Fibroblast of skin of back (primary cell): ENCODE data around the gene LRBA.

ENCODE experiments used
- DNase-seq: peaks from one replicate; pipeline ENCODE4 v3.0.0-alpha.2; 2013

Gene LRBA

GRCh38 chr4:150874338-150875226, 140.5 kb downstream of the LRBA start:
- no peak for DNase-seq

- DNase-seq: peak; percentile 70
Observed at GRCh38 chr4:150867148-150867547, 147.9 kb downstream of the LRBA start.

GRCh38 chr4:150863456-150863855, 151.6 kb downstream of the LRBA start:
- no peak for DNase-seq

GRCh38 chr4:150862829-150863228, 152.3 kb downstream of the LRBA start:
- DNase-seq: peak; percentile 6

- DNase-seq: no peak
Observed at GRCh38 chr4:150859453-150859852, 155.6 kb downstream of the LRBA start.

GRCh38 chr4:150855981-150856510, 159.0 kb downstream of the LRBA start:
- no peak for DNase-seq

- DNase-seq: no peak
Observed at GRCh38 chr4:150854600-150854999, 160.5 kb downstream of the LRBA start.

- no peak for DNase-seq
Observed at GRCh38 chr4:150853882-150854281, 161.2 kb downstream of the LRBA start.

- no peak for DNase-seq
Observed at GRCh38 chr4:150852216-150852615, 162.9 kb downstream of the LRBA start.

GRCh38 chr4:150849016-150849415, 166.1 kb downstream of the LRBA start:
- DNase-seq: no peak

- DNase-seq: no peak
Observed at GRCh38 chr4:150828159-150828558, 186.9 kb downstream of the LRBA start.

- no peak for DNase-seq
Observed at GRCh38 chr4:150827226-150827625, 187.9 kb downstream of the LRBA start.

- no peak for DNase-seq
Observed at GRCh38 chr4:150826306-150826705, 188.8 kb downstream of the LRBA start.

- no peak for DNase-seq
Observed at GRCh38 chr4:150822407-150822806, 192.7 kb downstream of the LRBA start.

- DNase-seq: no peak
Observed at GRCh38 chr4:150821641-150822040, 193.4 kb downstream of the LRBA start.

GRCh38 chr4:150820409-150820808, 194.7 kb downstream of the LRBA start:
- no peak for DNase-seq

- peak; percentile 79 for DNase-seq
Observed at GRCh38 chr4:150818661-150819060, 196.4 kb downstream of the LRBA start.

GRCh38 chr4:150817804-150818528, 197.1 kb downstream of the LRBA start:
- DNase-seq: no peak

GRCh38 chr4:150817017-150817416, 198.1 kb downstream of the LRBA start:
- no peak for DNase-seq

GRCh38 chr4:150816491-150816890, 198.6 kb downstream of the LRBA start:
- DNase-seq: peak; percentile 81

- no peak for DNase-seq
Observed at GRCh38 chr4:150814873-150815272, 200.2 kb downstream of the LRBA start.

GRCh38 chr4:150805183-150806025, 209.7 kb downstream of the LRBA start:
- DNase-seq: no peak

GRCh38 chr4:150801833-150802232, 213.3 kb downstream of the LRBA start:
- no peak for DNase-seq
